SK-N-SH treated with all-trans-retinoic acid at 6 μM for 48 hours (cell line): ENCODE data around the gene RAD51B.

Source experiments
- ATAC-seq: fragments of 200-7000 bp; cut with Tn5 transposase; 3 replicates; pipeline ENCODE4 v1.9.1; 2020; ENCODE audit warnings: mild to moderate bottlenecking, moderate library complexity
- ARNTL ChIP-seq: fragments of 450-650 bp; formaldehyde crosslinking; IDR thresholded peaks from 2 replicates; pipeline ENCODE4 v1.5.0; 2020; ENCODE audit warnings: low read depth, mild to moderate bottlenecking, moderate library complexity, borderline replicate concordance
- BACH2 ChIP-seq: fragments of 250-450 bp; sonication (Bioruptor Pico); IDR thresholded peaks from 2 replicates; pipeline ENCODE4 v1.9.0; 2021; ENCODE audit warnings: mild to moderate bottlenecking, borderline replicate concordance
- CREB5 ChIP-seq: fragments of 250-450 bp; sonication (Bioruptor Pico); IDR thresholded peaks from 2 replicates; pipeline ENCODE4 v1.5.1; 2020; ENCODE audit warnings: low read depth, mild to moderate bottlenecking, moderate library complexity
- CSDC2 ChIP-seq: fragments of 250-450 bp; sonication (Bioruptor Pico); IDR thresholded peaks from 2 replicates; pipeline ENCODE4 v1.5.0; 2020; ENCODE audit warnings: mild to moderate bottlenecking, moderate library complexity
- CSRNP3 ChIP-seq: fragments of 250-450 bp; sonication (Bioruptor Pico); IDR thresholded peaks from 2 replicates; pipeline ENCODE4 v1.5.1; 2021; ENCODE audit warnings: mild to moderate bottlenecking, moderate library complexity
- ESRRG ChIP-seq: fragments of 250-450 bp; sonication (Bioruptor Pico); IDR thresholded peaks from 2 replicates; pipeline ENCODE4 v1.6.1; 2021; ENCODE audit warnings: mild to moderate bottlenecking
- GLIS3 ChIP-seq: fragments of 250-450 bp; sonication (Bioruptor Pico); IDR thresholded peaks from 2 replicates; pipeline ENCODE4 v1.5.0; 2020; ENCODE audit warnings: mild to moderate bottlenecking, moderate library complexity
- ISL1 ChIP-seq: fragments of 250-450 bp; sonication (Bioruptor Pico); IDR thresholded peaks from 2 replicates; pipeline ENCODE4 v2.1.2; 2022; ENCODE audit warnings: mild to moderate bottlenecking, moderate library complexity
- OSR1 ChIP-seq: fragments of 250-450 bp; sonication (Bioruptor Pico); IDR thresholded peaks from 2 replicates; pipeline ENCODE4 v1.8.0; 2022; ENCODE audit warnings: moderate library complexity, mild to moderate bottlenecking, inconsistent platforms
- PATZ1 ChIP-seq: fragments of 250-450 bp; sonication (Bioruptor Pico); IDR thresholded peaks from 2 replicates; pipeline ENCODE4 v1.8.0; 2020; ENCODE audit warnings: mild to moderate bottlenecking, moderate library complexity, borderline replicate concordance
- POU6F1 ChIP-seq: fragments of 250-450 bp; sonication (Bioruptor Pico); IDR thresholded peaks from 2 replicates; pipeline ENCODE4 v1.8.0; 2021; ENCODE audit warnings: low read depth, mild to moderate bottlenecking, moderate library complexity, borderline replicate concordance
- PPARA ChIP-seq: fragments of 250-450 bp; sonication (Bioruptor Pico); IDR thresholded peaks from 2 replicates; pipeline ENCODE4 v1.5.0; 2020; ENCODE audit warnings: mild to moderate bottlenecking, borderline replicate concordance
- RARB ChIP-seq: fragments of 250-450 bp; sonication (Bioruptor Pico); IDR thresholded peaks from 2 replicates; pipeline ENCODE4 v1.8.0; 2021; ENCODE audit warnings: mild to moderate bottlenecking, moderate library complexity
- SNAI2 ChIP-seq: fragments of 250-450 bp; sonication (Bioruptor Pico); IDR thresholded peaks from 2 replicates; pipeline ENCODE4 v1.5.0; 2020; ENCODE audit warnings: mild to moderate bottlenecking, moderate library complexity
- TCF4 ChIP-seq: fragments of 250-450 bp; sonication (Bioruptor Pico); IDR thresholded peaks from 2 replicates; pipeline ENCODE4 v1.8.0; 2021; ENCODE audit warnings: mild to moderate bottlenecking, moderate library complexity, borderline replicate concordance
- TOX ChIP-seq: fragments of 250-450 bp; sonication (Bioruptor Pico); IDR thresholded peaks from 2 replicates; pipeline ENCODE4 v1.8.0; 2021; ENCODE audit warnings: mild to moderate bottlenecking, moderate library complexity, borderline replicate concordance
- TSHZ2 ChIP-seq: fragments of 250-450 bp; sonication (Bioruptor Pico); IDR thresholded peaks from 2 replicates; pipeline ENCODE4 v1.5.0; 2020; ENCODE audit warnings: mild to moderate bottlenecking, moderate library complexity
- ZC3H10 ChIP-seq: fragments of 250-450 bp; sonication (Bioruptor Pico); IDR thresholded peaks from 2 replicates; pipeline ENCODE4 v1.5.1; 2021; ENCODE audit warnings: mild to moderate bottlenecking, moderate library complexity
- ZFP3 ChIP-seq: fragments of 250-450 bp; sonication (Bioruptor Pico); IDR thresholded peaks from 2 replicates; pipeline ENCODE4 v1.5.0; 2020; ENCODE audit warnings: mild to moderate bottlenecking, moderate library complexity
- ZFP30 ChIP-seq: fragments of 450-650 bp; formaldehyde crosslinking; IDR thresholded peaks from 2 replicates; pipeline ENCODE4 v1.5.0; 2022; ENCODE audit warnings: mild to moderate bottlenecking, moderate library complexity
- ZNF565 ChIP-seq: fragments of 450-650 bp; formaldehyde crosslinking; conservative IDR thresholded peaks from 2 replicates; pipeline ENCODE4 v1.5.0; 2020; ENCODE audit warnings: low read depth, mild to moderate bottlenecking, moderate library complexity
- ZNF70 ChIP-seq: fragments of 450-650 bp; formaldehyde crosslinking; IDR thresholded peaks from 2 replicates; pipeline ENCODE4 v1.5.0; 2020; ENCODE audit warnings: mild to moderate bottlenecking, moderate library complexity
- ZNF8 ChIP-seq: fragments of 450-650 bp; formaldehyde crosslinking; IDR thresholded peaks from 2 replicates; pipeline ENCODE4 v1.5.0; 2020; ENCODE audit warnings: mild to moderate bottlenecking, moderate library complexity

Gene RAD51B

GRCh38 chr14:67971627-67972625 is 152.3 kb downstream of the RAD51B start:
- peak; percentile 79 for ATAC-seq
- TF ChIP-seq CSRNP3 (CRISPR knock-in tag) (peak; percentile 74; the same call in 1 of the 2 replicates), ISL1 (peak; percentile 90), RARB (CRISPR knock-in tag) (no peak), SNAI2 (CRISPR knock-in tag) (no peak), ZNF70 (CRISPR knock-in tag) (no peak), GLIS3 (CRISPR knock-in tag) (no peak), TSHZ2 (CRISPR knock-in tag) (no peak), CSDC2 (CRISPR knock-in tag) (no peak), TOX (peak; percentile 56; the same call in 1 of the 2 replicates), POU6F1 (CRISPR knock-in tag) (no peak), ESRRG (CRISPR knock-in tag) (0 out of 2 replicates have a peak, but pooled peaks have one; percentile 58), CREB5 (CRISPR knock-in tag) (no peak), ZNF565 (CRISPR knock-in tag) (no peak), TCF4 (CRISPR knock-in tag) (no peak), ARNTL (CRISPR knock-in tag) (no peak), ZFP30 (no peak), PATZ1 (peak; percentile 66; the same call in 1 of the 2 replicates), BACH2 (CRISPR knock-in tag) (no peak), OSR1 (no peak), ZC3H10 (CRISPR knock-in tag) (no peak), ZNF8 (CRISPR knock-in tag) (no peak), PPARA (CRISPR knock-in tag) (no peak), ZFP3 (CRISPR knock-in tag) (no peak)

GRCh38 chr14:67973436-67973835 is 153.9 kb downstream of the RAD51B start:
- ATAC-seq = no peak

More at GRCh38 chr14:67973436-67973835, 153.9 kb downstream of the RAD51B start:
- TF ChIP-seq PATZ1 (peak; percentile 80; the same call in 1 of the 2 replicates), CREB5 (CRISPR knock-in tag) (no peak), TCF4 (CRISPR knock-in tag) (peak; percentile 52; the same call in 1 of the 2 replicates), OSR1 (no peak), ZNF8 (CRISPR knock-in tag) (no peak), TSHZ2 (CRISPR knock-in tag) (no peak), ZNF70 (CRISPR knock-in tag) (0 out of 2 replicates have a peak, but pooled peaks have one; percentile 30), ISL1 (peak; percentile 66)
